ENCODE results near the gene DMRT1.

DMRT1 gene

GRCh38 chr9:975740-976257 is 134.3 kb downstream of the DMRT1 start:
- Histone ChIP-seq H3K4me3 (ENCODE audit: low read length in 2 of 2) (no peak overlapping the region), H3K27me3 (ENCODE audit: control insufficient read depth in 2 of 2, insufficient read depth in 2 of 2, low read length in 2 of 2) (peaks cover 74 to 82% of the 10 kb centered on the region in 2 donors)

GRCh38 chr9:976258-976942 is 134.9 kb downstream of the DMRT1 start, which contains the start of gene DMRT3:
Gene DMRT3, plus strand, starts transcription at chr9:976655. Its CDS starts 347 bp downstream, at chr9:977002.
- no peak within 1 kb of the TSS for H3K4me3 ChIP-seq (ENCODE audit: low read length in 2 of 2)
- H3K4me1 ChIP-seq (ENCODE audit: control insufficient read depth in 2 of 2, insufficient read depth in 2 of 2, low read length in 2 of 2), result peaks cover 0 to 11% of the 10 kb centered on the region in 2 donors
- H3K27ac ChIP-seq (ENCODE audit: low read depth in 2 of 2, low read length in 2 of 2), result no peak within 1 kb of the TSS
- H3K9ac ChIP-seq (ENCODE audit: low read depth in 1 of 2, low read length in 2 of 2), result no peak within 1 kb of the TSS
- H3K27me3 ChIP-seq (ENCODE audit: control insufficient read depth in 2 of 2, insufficient read depth in 2 of 2, low read length in 2 of 2), result peaks cover 76 to 79% of the 10 kb centered on the region in 2 donors
- H3K36me3 ChIP-seq (ENCODE audit: control insufficient read depth in 2 of 2, insufficient read depth in 2 of 2, low read length in 2 of 2), result no peaks in the 10 kb centered on the region
- H3K9me3 ChIP-seq (ENCODE audit: control insufficient read depth in 2 of 2, low read length in 2 of 2), result no peaks in the 10 kb centered on the region

More at GRCh38 chr9:975740-976257, 134.3 kb downstream of the DMRT1 start:
- Histone ChIP-seq H3K9ac (ENCODE audit: low read depth in 1 of 2, low read length in 2 of 2) (no peak overlapping the region), H3K9me3 (ENCODE audit: control insufficient read depth in 2 of 2, low read length in 2 of 2) (no peaks in the 10 kb centered on the region), H3K27ac (ENCODE audit: low read depth in 2 of 2, low read length in 2 of 2) (no peak overlapping the region), H3K36me3 (ENCODE audit: control insufficient read depth in 2 of 2, insufficient read depth in 2 of 2, low read length in 2 of 2) (no peaks in the 10 kb centered on the region), H3K4me1 (ENCODE audit: control insufficient read depth in 2 of 2, insufficient read depth in 2 of 2, low read length in 2 of 2) (peaks cover 0 to 12% of the 10 kb centered on the region in 2 donors)

GRCh38 chr9:976943-977837 is 135.7 kb downstream of the DMRT1 start:
- no peaks in the 10 kb centered on the region for H3K9me3 ChIP-seq (ENCODE audit: control insufficient read depth in 2 of 2, low read length in 2 of 2)
- no peak overlapping the region for H3K4me3 ChIP-seq (ENCODE audit: low read length in 2 of 2)
- H3K27me3 ChIP-seq (ENCODE audit: control insufficient read depth in 2 of 2, insufficient read depth in 2 of 2, low read length in 2 of 2), result peaks cover 81 to 82% of the 10 kb centered on the region in 2 donors
- no peak overlapping the region for H3K27ac ChIP-seq (ENCODE audit: low read depth in 2 of 2, low read length in 2 of 2)
- H3K9ac ChIP-seq (ENCODE audit: low read depth in 1 of 2, low read length in 2 of 2), result no peak overlapping the region
- no peaks in the 10 kb centered on the region for H3K36me3 ChIP-seq (ENCODE audit: control insufficient read depth in 2 of 2, insufficient read depth in 2 of 2, low read length in 2 of 2)
- H3K4me1 ChIP-seq (ENCODE audit: control insufficient read depth in 2 of 2, insufficient read depth in 2 of 2, low read length in 2 of 2), result peaks cover 0 to 10% of the 10 kb centered on the region in 2 donors

GRCh38 chr9:977838-978830 is 136.6 kb downstream of the DMRT1 start:
- H3K27me3 ChIP-seq (ENCODE audit: control insufficient read depth in 2 of 2, insufficient read depth in 2 of 2, low read length in 2 of 2), result peaks cover 80% of the 10 kb centered on the region in 2 donors
- no peak overlapping the region for H3K4me3 ChIP-seq (ENCODE audit: low read length in 2 of 2)
- no peak overlapping the region for H3K9ac ChIP-seq (ENCODE audit: low read depth in 1 of 2, low read length in 2 of 2)
- H3K4me1 ChIP-seq (ENCODE audit: control insufficient read depth in 2 of 2, insufficient read depth in 2 of 2, low read length in 2 of 2), result peaks cover 0 to under 1% of the 10 kb centered on the region in 2 donors
- H3K9me3 ChIP-seq (ENCODE audit: control insufficient read depth in 2 of 2, low read length in 2 of 2), result no peaks in the 10 kb centered on the region
- H3K36me3 ChIP-seq (ENCODE audit: control insufficient read depth in 2 of 2, insufficient read depth in 2 of 2, low read length in 2 of 2), result no peaks in the 10 kb centered on the region
- no peak overlapping the region for H3K27ac ChIP-seq (ENCODE audit: low read depth in 2 of 2, low read length in 2 of 2)

GRCh38 chr9:979983-980382 is 138.5 kb downstream of the DMRT1 start:
- no peak overlapping the region for H3K9ac ChIP-seq (ENCODE audit: low read depth in 1 of 2, low read length in 2 of 2)
- H3K9me3 ChIP-seq (ENCODE audit: control insufficient read depth in 2 of 2, low read length in 2 of 2), result no peaks in the 10 kb centered on the region
- H3K4me1 ChIP-seq (ENCODE audit: control insufficient read depth in 2 of 2, insufficient read depth in 2 of 2, low read length in 2 of 2), result no peaks in the 10 kb centered on the region
- H3K27me3 ChIP-seq (ENCODE audit: control insufficient read depth in 2 of 2, insufficient read depth in 2 of 2, low read length in 2 of 2), result peaks cover 66 to 67% of the 10 kb centered on the region in 2 donors
- no peaks in the 10 kb centered on the region for H3K36me3 ChIP-seq (ENCODE audit: control insufficient read depth in 2 of 2, insufficient read depth in 2 of 2, low read length in 2 of 2)
- H3K4me3 ChIP-seq (ENCODE audit: low read length in 2 of 2), result no peak overlapping the region
- no peak overlapping the region for H3K27ac ChIP-seq (ENCODE audit: low read depth in 2 of 2, low read length in 2 of 2)

GRCh38 chr9:980640-981039 is 139.1 kb downstream of the DMRT1 start:
- Histone ChIP-seq H3K9me3 (ENCODE audit: control insufficient read depth in 2 of 2, low read length in 2 of 2) (no peaks in the 10 kb centered on the region), H3K36me3 (ENCODE audit: control insufficient read depth in 2 of 2, insufficient read depth in 2 of 2, low read length in 2 of 2) (no peaks in the 10 kb centered on the region), H3K4me1 (ENCODE audit: control insufficient read depth in 2 of 2, insufficient read depth in 2 of 2, low read length in 2 of 2) (no peaks in the 10 kb centered on the region), H3K9ac (ENCODE audit: low read depth in 1 of 2, low read length in 2 of 2) (no peak overlapping the region), H3K27ac (ENCODE audit: low read depth in 2 of 2, low read length in 2 of 2) (no peak overlapping the region), H3K4me3 (ENCODE audit: low read length in 2 of 2) (no peak overlapping the region), H3K27me3 (ENCODE audit: control insufficient read depth in 2 of 2, insufficient read depth in 2 of 2, low read length in 2 of 2) (peaks cover 61 to 62% of the 10 kb centered on the region in 2 donors)

- Histone ChIP-seq H3K27ac (ENCODE audit: low read depth in 2 of 2, low read length in 2 of 2) (no peak overlapping the region), H3K9ac (ENCODE audit: low read depth in 1 of 2, low read length in 2 of 2) (no peak overlapping the region), H3K4me1 (ENCODE audit: control insufficient read depth in 2 of 2, insufficient read depth in 2 of 2, low read length in 2 of 2) (no peaks in the 10 kb centered on the region), H3K4me3 (ENCODE audit: low read length in 2 of 2) (no peak overlapping the region), H3K27me3 (ENCODE audit: control insufficient read depth in 2 of 2, insufficient read depth in 2 of 2, low read length in 2 of 2) (peaks cover 59 to 62% of the 10 kb centered on the region in 2 donors), H3K9me3 (ENCODE audit: control insufficient read depth in 2 of 2, low read length in 2 of 2) (no peaks in the 10 kb centered on the region), H3K36me3 (ENCODE audit: control insufficient read depth in 2 of 2, insufficient read depth in 2 of 2, low read length in 2 of 2) (no peaks in the 10 kb centered on the region)
Measured at GRCh38 chr9:981491-981898, 140.0 kb downstream of the DMRT1 start.

GRCh38 chr9:982394-983230 is 141.1 kb downstream of the DMRT1 start:
- Histone ChIP-seq H3K36me3 (ENCODE audit: control insufficient read depth in 2 of 2, insufficient read depth in 2 of 2, low read length in 2 of 2) (no peaks in the 10 kb centered on the region), H3K27me3 (ENCODE audit: control insufficient read depth in 2 of 2, insufficient read depth in 2 of 2, low read length in 2 of 2) (peaks cover 56 to 62% of the 10 kb centered on the region in 2 donors), H3K4me1 (ENCODE audit: control insufficient read depth in 2 of 2, insufficient read depth in 2 of 2, low read length in 2 of 2) (no peaks in the 10 kb centered on the region), H3K4me3 (ENCODE audit: low read length in 2 of 2) (no peak overlapping the region), H3K9me3 (ENCODE audit: control insufficient read depth in 2 of 2, low read length in 2 of 2) (no peaks in the 10 kb centered on the region), H3K9ac (ENCODE audit: low read depth in 1 of 2, low read length in 2 of 2) (no peak overlapping the region), H3K27ac (ENCODE audit: low read depth in 2 of 2, low read length in 2 of 2) (no peak overlapping the region)

- peaks cover 0 to 10% of the 10 kb centered on the region in 2 donors for H3K27me3 ChIP-seq (ENCODE audit: control insufficient read depth in 2 of 2, insufficient read depth in 2 of 2, low read length in 2 of 2)
- H3K9me3 ChIP-seq (ENCODE audit: control insufficient read depth in 2 of 2, low read length in 2 of 2), result no peaks in the 10 kb centered on the region
- no peaks in the 10 kb centered on the region for H3K36me3 ChIP-seq (ENCODE audit: control insufficient read depth in 2 of 2, insufficient read depth in 2 of 2, low read length in 2 of 2)
- no peaks in the 10 kb centered on the region for H3K4me1 ChIP-seq (ENCODE audit: control insufficient read depth in 2 of 2, insufficient read depth in 2 of 2, low read length in 2 of 2)
- no peak overlapping the region for H3K9ac ChIP-seq (ENCODE audit: low read depth in 1 of 2, low read length in 2 of 2)
- no peak overlapping the region for H3K4me3 ChIP-seq (ENCODE audit: low read length in 2 of 2)
- H3K27ac ChIP-seq (ENCODE audit: low read depth in 2 of 2, low read length in 2 of 2), result no peak overlapping the region
Measured at GRCh38 chr9:994005-994404, 152.5 kb downstream of the DMRT1 start.
